Fibroblast of lung (primary cell): ENCODE data around the gene MRGPRF. TPM values are rescaled to one million over a fixed set of nuclear protein-coding genes. Genes with fewer than 3 reads are reported as not detected.

Experiments
- DNase-seq, 2 donors: peaks; one replicate each; pipeline versions ENCODE4 v3.0.0 to v3.0.0-alpha.2; 2010; ENCODE audit warnings: low read depth in 2 of 2
- H2AFZ ChIP-seq: 2 replicates; pipeline ENCODE4 v1.5.1; 2012; ENCODE audit warnings: low read length, control low read depth, inconsistent platforms
- H3K27ac ChIP-seq: 2 replicates; pipeline ENCODE4 v1.5.1; 2011; ENCODE audit warnings: low read length, control low read depth; ENCODE audit not compliant: insufficient read depth
- H3K27me3 ChIP-seq: 2 replicates; pipeline ENCODE4 v1.5.1; 2011; ENCODE audit warnings: mild to moderate bottlenecking, low read length; ENCODE audit not compliant: control insufficient read depth, insufficient read depth
- H3K36me3 ChIP-seq: 2 replicates; pipeline ENCODE4 v1.5.1; 2011; ENCODE audit warnings: low read length; ENCODE audit not compliant: control insufficient read depth, insufficient read depth
- H3K4me1 ChIP-seq: 2 replicates; pipeline ENCODE4 v1.5.1; 2011; ENCODE audit warnings: low read length; ENCODE audit not compliant: control insufficient read depth, insufficient read depth; ENCODE audit errors: extremely low read depth
- H3K4me2 ChIP-seq: 2 replicates; pipeline ENCODE4 v1.5.1; 2011; ENCODE audit warnings: low read length, control low read depth; ENCODE audit not compliant: insufficient read depth; ENCODE audit errors: extremely low read depth
- H3K4me3 ChIP-seq, 4 experiments: fragments of 200-600 bp in 1 of 4; sonication (generic) in 1 of 4; replicated peaks in 1 of 4; 2 replicates each; pipeline ENCODE4 v1.5.1; 2011 to 2016; ENCODE audit warnings: low read length in 4 of 4, low read depth in 3 of 4, mild to moderate bottlenecking in 3 of 4, control low read depth in 2 of 4, inconsistent platforms in 1 of 4, mixed read lengths in 1 of 4; ENCODE audit not compliant: insufficient read depth in 1 of 4; ENCODE audit errors: control extremely low read depth in 1 of 4
- H3K79me2 ChIP-seq: 2 replicates; pipeline ENCODE4 v1.5.1; 2012; ENCODE audit warnings: mild to moderate bottlenecking, low read length, inconsistent platforms; ENCODE audit not compliant: control insufficient read depth, insufficient read depth
- H3K9ac ChIP-seq: 2 replicates; pipeline ENCODE4 v1.5.1; 2011; ENCODE audit warnings: mild to moderate bottlenecking, low read length, control low read depth; ENCODE audit not compliant: insufficient read depth
- H3K9me3 ChIP-seq: 2 replicates; pipeline ENCODE4 v1.5.1; 2012; ENCODE audit warnings: low read depth, low read length; ENCODE audit not compliant: control insufficient read depth, insufficient read depth
- H4K20me1 ChIP-seq: 2 replicates; pipeline ENCODE4 v1.5.1; 2011; ENCODE audit warnings: low read length; ENCODE audit not compliant: control insufficient read depth, insufficient read depth; ENCODE audit errors: extremely low read depth
- EZH2 ChIP-seq: IDR thresholded peaks from 2 replicates; pipeline ENCODE4 v1.5.1; 2012; ENCODE audit warnings: low read length, control low read depth, mild to moderate bottlenecking; ENCODE audit errors: missing control alignments
- polyA plus RNA-seq, 2 donors: library from polyadenylated mRNA; depleted of rRNA in 1 of 2; stranded (reverse) in 1 of 2; unstranded in 1 of 2; fragments of >200 nt; gene quantifications; 2 replicates each; pipeline ENCODE4 v1.2.1, GENCODE V29; 2011 to 2012; ENCODE audit warnings: missing spikeins in 1 of 2
- total RNA-seq: library from RNA; depleted of rRNA; stranded (reverse); fragments of >200 nt; gene quantifications from 2 replicates; pipeline ENCODE4 v1.2.1, GENCODE V29; 2014
- TF ChIP-seq, protein P1 (sequence below), 2 donors: IDR thresholded peaks in 1 of 2; conservative IDR thresholded peaks in 1 of 2; 1 replicate in 1 of 2; 2 replicates in 1 of 2; pipeline ENCODE4 v1.5.1; 2011 to 2012; ENCODE audit warnings: low read length in 2 of 2, control low read depth in 1 of 2, inconsistent platforms in 1 of 2, low read depth in 1 of 2, mild to moderate bottlenecking in 1 of 2

MRGPRF gene
- total and polyA plus RNA-seq, 2 donors (not counting 1 experiment from before 2014, with no cell fraction given): 84.2 to 88.1 TPM

DNA sequence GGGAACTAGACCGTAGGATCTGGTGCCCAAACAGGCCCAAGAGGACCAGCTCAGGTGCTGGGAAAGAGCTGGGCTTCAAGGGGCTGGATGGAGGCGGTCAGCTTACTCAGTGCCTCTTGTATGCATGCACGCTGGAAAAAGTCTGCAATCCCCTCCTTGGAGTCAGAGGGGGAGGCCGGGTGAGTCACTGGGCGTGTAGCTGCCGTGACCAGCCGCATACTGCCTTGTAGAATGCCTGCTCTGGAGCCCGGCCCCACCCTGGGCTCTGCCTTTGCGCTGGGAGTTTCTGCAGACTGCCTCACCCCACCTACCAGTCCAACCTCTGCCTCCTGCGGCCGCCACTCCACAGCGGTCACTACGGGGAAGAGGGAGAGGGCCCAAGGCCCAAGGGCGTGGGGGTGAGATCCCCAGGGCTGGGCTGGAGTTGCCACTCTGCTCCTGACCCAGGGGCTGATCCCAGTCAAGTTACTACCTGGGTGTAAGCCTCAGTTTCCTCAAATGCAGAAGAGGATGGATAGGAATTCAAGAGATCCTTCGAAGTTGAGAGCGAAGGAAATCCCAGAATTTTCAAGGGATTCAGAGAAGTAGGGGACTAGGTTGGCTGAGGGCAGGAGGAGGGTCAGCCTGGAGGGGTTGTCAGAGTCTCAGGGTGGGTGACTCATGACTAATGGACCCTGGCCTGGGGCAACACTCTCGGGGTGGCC is 4.2 kb downstream of the MRGPRF start:
- H2AFZ ChIP-seq: no peak overlapping the region
- no peaks in the 10 kb centered on the region for H3K9me3 ChIP-seq
- H3K4me3 ChIP-seq: peak overlapping the region in 1 of 4 experiments; percentile 42
- peak overlapping the region; percentile 72 for H3K9ac ChIP-seq
- peaks cover 32% of the 10 kb centered on the region for H3K4me1 ChIP-seq
- no peaks in the 10 kb centered on the region for H3K27me3 ChIP-seq
- peaks cover 33% of the 10 kb centered on the region for H3K36me3 ChIP-seq
- peak; percentile 98 to 99 for DNase-seq
- peaks cover 49% of the 10 kb centered on the region for H3K79me2 ChIP-seq
- H4K20me1 ChIP-seq: no peaks in the 10 kb centered on the region
- H3K4me2 ChIP-seq: peak overlapping the region; percentile 85
- TF ChIP-seq, protein P1, sequence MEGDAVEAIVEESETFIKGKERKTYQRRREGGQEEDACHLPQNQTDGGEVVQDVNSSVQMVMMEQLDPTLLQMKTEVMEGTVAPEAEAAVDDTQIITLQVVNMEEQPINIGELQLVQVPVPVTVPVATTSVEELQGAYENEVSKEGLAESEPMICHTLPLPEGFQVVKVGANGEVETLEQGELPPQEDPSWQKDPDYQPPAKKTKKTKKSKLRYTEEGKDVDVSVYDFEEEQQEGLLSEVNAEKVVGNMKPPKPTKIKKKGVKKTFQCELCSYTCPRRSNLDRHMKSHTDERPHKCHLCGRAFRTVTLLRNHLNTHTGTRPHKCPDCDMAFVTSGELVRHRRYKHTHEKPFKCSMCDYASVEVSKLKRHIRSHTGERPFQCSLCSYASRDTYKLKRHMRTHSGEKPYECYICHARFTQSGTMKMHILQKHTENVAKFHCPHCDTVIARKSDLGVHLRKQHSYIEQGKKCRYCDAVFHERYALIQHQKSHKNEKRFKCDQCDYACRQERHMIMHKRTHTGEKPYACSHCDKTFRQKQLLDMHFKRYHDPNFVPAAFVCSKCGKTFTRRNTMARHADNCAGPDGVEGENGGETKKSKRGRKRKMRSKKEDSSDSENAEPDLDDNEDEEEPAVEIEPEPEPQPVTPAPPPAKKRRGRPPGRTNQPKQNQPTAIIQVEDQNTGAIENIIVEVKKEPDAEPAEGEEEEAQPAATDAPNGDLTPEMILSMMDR (conservative IDR thresholded peaks at IDR 0.05 in 1 of 2, IDR thresholded peaks at IDR 0.05 in 1 of 2; ENCODE audit: low read depth in 1 of 2, low read length in 2 of 2): no peak
- no peak for TF ChIP-seq EZH2
- H3K27ac ChIP-seq: peak overlapping the region; percentile 98

DNA sequence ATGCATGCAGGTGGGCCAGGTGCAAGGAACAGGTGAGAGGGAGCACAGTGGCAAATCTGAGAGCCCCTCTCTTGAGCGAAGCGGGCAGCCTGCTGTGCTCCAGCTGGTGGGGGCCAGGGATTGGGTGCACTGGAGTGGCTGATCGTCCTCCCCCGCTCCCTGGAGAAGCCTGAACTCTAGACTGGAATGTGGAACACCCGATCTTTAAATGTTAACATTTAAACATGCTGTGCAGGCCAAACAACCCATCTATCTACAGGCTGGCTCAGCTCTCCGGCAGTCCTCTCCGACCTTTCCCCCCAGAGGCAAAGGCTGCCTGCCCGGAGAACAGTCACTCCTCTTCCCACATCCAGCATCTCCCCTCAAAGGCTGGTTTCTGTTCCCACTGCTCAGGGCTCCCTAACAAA is 5.1 kb downstream of the MRGPRF start:
- Histone ChIP-seq H3K27me3 (no peaks in the 10 kb centered on the region), H3K36me3 (peaks cover 41% of the 10 kb centered on the region), H3K4me1 (peaks cover 34% of the 10 kb centered on the region), H3K27ac (peak overlapping the region; percentile 98), H3K4me2 (peak overlapping the region; percentile 85), H2AFZ (no peak overlapping the region), H3K79me2 (peaks cover 49% of the 10 kb centered on the region), H3K9me3 (no peaks in the 10 kb centered on the region), H3K4me3 (peak overlapping the region in 3 of 4 experiments; percentile 8 to 42 (median 8)), H3K9ac (peak overlapping the region; percentile 72), H4K20me1 (no peaks in the 10 kb centered on the region)
- DNase-seq: peak; percentile 33 to 89
- no peak for TF ChIP-seq EZH2
- TF ChIP-seq, protein P1 (conservative IDR thresholded peaks at IDR 0.05 in 1 of 2, IDR thresholded peaks at IDR 0.05 in 1 of 2; ENCODE audit: low read depth in 1 of 2, low read length in 2 of 2): no peak

DNA sequence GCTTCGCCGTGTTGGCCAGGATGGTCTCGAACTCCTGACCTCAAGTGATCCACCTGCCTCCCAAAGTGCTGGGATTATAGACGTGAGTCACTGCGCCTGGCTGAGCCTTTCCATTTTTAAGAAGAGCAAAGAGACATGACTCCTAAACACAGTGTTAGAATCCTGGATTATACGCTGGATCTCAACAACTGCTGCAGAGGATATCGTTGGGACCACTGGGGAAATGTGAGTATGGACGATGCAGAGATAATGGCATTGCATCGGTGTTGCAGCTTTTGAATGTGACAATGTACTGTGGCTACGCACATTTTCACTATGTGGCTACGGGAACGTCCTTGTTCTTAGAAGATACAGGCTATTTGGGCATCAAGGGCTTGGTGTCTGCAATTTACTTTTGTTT is 6.2 kb downstream of the MRGPRF start:
- Histone ChIP-seq H3K9me3 (no peaks in the 10 kb centered on the region), H3K9ac (no peak overlapping the region), H2AFZ (no peak overlapping the region), H3K4me3 (no peak overlapping the region), H3K4me2 (no peak overlapping the region), H3K4me1 (peaks cover 40% of the 10 kb centered on the region), H3K36me3 (peaks cover 42% of the 10 kb centered on the region), H3K27ac (no peak overlapping the region), H3K27me3 (no peaks in the 10 kb centered on the region), H3K79me2 (peaks cover 38% of the 10 kb centered on the region), H4K20me1 (no peaks in the 10 kb centered on the region)
- no peak for TF ChIP-seq EZH2
- TF ChIP-seq, protein P1 (conservative IDR thresholded peaks at IDR 0.05 in 1 of 2, IDR thresholded peaks at IDR 0.05 in 1 of 2; ENCODE audit: low read depth in 1 of 2, low read length in 2 of 2): no peak
- DNase-seq: no peak
